Measurements from ENCODE around the gene MACC1. TPM values are rescaled to one million over a fixed set of nuclear protein-coding genes. Genes with fewer than 3 reads are reported as not detected.

MACC1 gene
- polyA plus RNA-seq, 1 donor (not counting 4 experiments of a cell fraction or from before 2014, with no cell fraction given): 16.4 TPM

DNA sequence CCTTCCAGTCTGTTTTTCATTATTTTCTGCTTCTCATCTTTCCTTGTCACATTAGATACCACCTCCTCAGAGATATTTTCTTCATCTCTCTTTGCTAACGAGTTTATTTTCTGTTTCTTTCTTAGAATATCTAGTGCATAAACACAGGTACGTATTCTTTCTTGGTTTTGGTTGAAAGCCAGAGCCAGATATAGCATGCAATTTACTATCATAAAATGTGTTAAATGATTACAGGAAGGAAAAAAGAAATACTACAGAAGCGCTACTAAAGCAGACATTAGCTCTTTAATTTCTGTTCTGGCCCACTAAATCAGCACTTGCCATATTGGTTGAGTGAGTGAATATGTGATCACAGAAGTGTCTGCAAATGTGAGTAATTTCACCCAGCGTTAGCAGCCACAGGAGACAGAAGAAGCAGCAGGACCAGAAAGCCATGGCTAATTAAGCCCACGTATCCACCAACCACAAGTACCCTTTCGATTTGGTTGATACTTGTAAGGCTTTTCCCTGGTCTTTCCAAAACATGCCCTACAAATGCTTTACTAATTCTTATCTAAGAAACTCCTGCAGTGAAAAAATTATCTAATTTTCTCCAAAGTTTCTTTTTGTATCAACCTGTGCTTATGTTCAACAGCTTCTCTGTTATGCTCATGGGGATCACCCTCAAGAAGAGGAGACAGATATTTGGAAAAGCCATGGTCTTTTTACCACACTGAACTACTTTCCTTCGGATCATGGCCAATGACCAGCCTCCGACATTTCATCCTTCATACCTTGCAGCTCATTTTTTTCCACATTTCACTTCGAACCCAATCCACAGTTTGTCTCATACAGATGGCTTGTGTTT lies 23.1 kb upstream of the MACC1 start:
- peak overlapping the region; percentile 68 for H2AFZ ChIP-seq (ENCODE audit: control insufficient read depth, low read length)
- dilution Hi-C loops (cut with MboI; ENCODE audit: extremely low pct_ligation_motif_present, low sequenced_read_pairs): no loop called here
- FAIRE-seq (peak; percentile 61), DNase-seq (ENCODE audit: low read depth, low spot score) (no peak)
- H3K27ac ChIP-seq (ENCODE audit: control insufficient read depth, insufficient read depth, low read length): peak overlapping the region; percentile 40
- no peak overlapping the region for H3K9ac ChIP-seq (ENCODE audit: control insufficient read depth, extremely low read depth, insufficient read depth, low read length)
- H3K4me2 ChIP-seq (ENCODE audit: control insufficient read depth, extremely low read depth, insufficient read depth, low read depth, low read length): peak overlapping the region; percentile 7
- H3K4me1 ChIP-seq (ENCODE audit: control insufficient read depth, extremely low read depth, insufficient read depth, low read length): peaks cover 54% of the 10 kb centered on the region
- no peak for TF ChIP-seq EZH2 (IDR thresholded peaks at IDR 0.05; ENCODE audit: low read length)
- TF ChIP-seq, protein P1, sequence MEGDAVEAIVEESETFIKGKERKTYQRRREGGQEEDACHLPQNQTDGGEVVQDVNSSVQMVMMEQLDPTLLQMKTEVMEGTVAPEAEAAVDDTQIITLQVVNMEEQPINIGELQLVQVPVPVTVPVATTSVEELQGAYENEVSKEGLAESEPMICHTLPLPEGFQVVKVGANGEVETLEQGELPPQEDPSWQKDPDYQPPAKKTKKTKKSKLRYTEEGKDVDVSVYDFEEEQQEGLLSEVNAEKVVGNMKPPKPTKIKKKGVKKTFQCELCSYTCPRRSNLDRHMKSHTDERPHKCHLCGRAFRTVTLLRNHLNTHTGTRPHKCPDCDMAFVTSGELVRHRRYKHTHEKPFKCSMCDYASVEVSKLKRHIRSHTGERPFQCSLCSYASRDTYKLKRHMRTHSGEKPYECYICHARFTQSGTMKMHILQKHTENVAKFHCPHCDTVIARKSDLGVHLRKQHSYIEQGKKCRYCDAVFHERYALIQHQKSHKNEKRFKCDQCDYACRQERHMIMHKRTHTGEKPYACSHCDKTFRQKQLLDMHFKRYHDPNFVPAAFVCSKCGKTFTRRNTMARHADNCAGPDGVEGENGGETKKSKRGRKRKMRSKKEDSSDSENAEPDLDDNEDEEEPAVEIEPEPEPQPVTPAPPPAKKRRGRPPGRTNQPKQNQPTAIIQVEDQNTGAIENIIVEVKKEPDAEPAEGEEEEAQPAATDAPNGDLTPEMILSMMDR (optimal IDR thresholded peaks at IDR 0.05 in 1 of 3, IDR thresholded peaks at IDR 0.05 in 1 of 3, conservative IDR thresholded peaks at IDR 0.05 in 1 of 3; ENCODE audit: extremely low read depth in 1 of 3, insufficient read depth in 2 of 3, low read length in 3 of 3): no peak
- no peak overlapping the region for H3K4me3 ChIP-seq (ENCODE audit: control insufficient read depth in 2 of 3, extremely low read depth in 1 of 3, insufficient read depth in 2 of 3, low read depth in 1 of 3, low read length in 3 of 3)
- no peaks in the 10 kb centered on the region for H3K9me1 ChIP-seq (ENCODE audit: control insufficient read depth, extremely low read depth, insufficient read depth, low read length)
- no peaks in the 10 kb centered on the region for H3K9me3 ChIP-seq (ENCODE audit: control insufficient read depth, low read depth, low read length)
- no peaks in the 10 kb centered on the region for H3K36me3 ChIP-seq (ENCODE audit: control insufficient read depth in 2 of 2, extremely low read depth in 1 of 2, insufficient read depth in 2 of 2, low read length in 2 of 2)
- H3K79me2 ChIP-seq (ENCODE audit: control insufficient read depth, insufficient read depth, low read length): no peaks in the 10 kb centered on the region
- H3K27me3 ChIP-seq (ENCODE audit: control insufficient read depth, extremely low read depth, insufficient read depth, low read length): no peaks in the 10 kb centered on the region
- H4K20me1 ChIP-seq (ENCODE audit: control insufficient read depth, extremely low read depth, insufficient read depth, low read length): no peaks in the 10 kb centered on the region

DNA sequence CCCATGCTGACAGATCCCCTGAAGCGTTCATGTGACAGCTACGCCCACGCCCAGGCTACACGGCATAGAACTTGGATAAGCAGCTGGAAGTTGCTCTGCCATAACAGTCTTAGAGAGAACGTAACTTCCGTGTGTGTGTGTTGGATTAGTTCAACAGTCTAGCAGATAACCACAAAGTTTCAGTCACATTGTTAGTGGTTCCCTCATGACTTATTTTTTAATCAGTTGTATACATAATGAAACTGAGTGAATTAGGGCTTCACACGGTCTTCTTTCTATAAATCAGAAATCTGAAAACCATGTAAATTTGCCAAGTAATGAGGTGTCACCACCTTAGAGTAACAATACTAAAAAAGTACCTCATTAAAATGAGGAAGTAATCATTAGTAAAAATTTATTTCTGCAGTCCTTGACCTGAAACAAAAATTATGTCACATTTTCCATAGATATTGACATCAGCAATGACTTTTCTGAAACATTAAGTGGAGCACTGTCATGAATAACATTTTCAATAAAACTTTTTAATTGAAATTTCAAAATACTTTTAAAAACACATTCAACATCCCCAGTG lies 21.7 kb upstream of the MACC1 start:
- peaks cover 54% of the 10 kb centered on the region for H3K4me1 ChIP-seq (ENCODE audit: control insufficient read depth, extremely low read depth, insufficient read depth, low read length)
- no peaks in the 10 kb centered on the region for H3K36me3 ChIP-seq (ENCODE audit: control insufficient read depth in 2 of 2, extremely low read depth in 1 of 2, insufficient read depth in 2 of 2, low read length in 2 of 2)
- H3K9ac ChIP-seq (ENCODE audit: control insufficient read depth, extremely low read depth, insufficient read depth, low read length): no peak overlapping the region
- no peaks in the 10 kb centered on the region for H4K20me1 ChIP-seq (ENCODE audit: control insufficient read depth, extremely low read depth, insufficient read depth, low read length)
- DNase-seq (ENCODE audit: low read depth, low spot score) (no peak), FAIRE-seq (no peak)
- no peak for TF ChIP-seq EZH2 (IDR thresholded peaks at IDR 0.05; ENCODE audit: low read length)
- TF ChIP-seq, protein P1 (optimal IDR thresholded peaks at IDR 0.05 in 1 of 3, IDR thresholded peaks at IDR 0.05 in 1 of 3, conservative IDR thresholded peaks at IDR 0.05 in 1 of 3; ENCODE audit: extremely low read depth in 1 of 3, insufficient read depth in 2 of 3, low read length in 3 of 3): no peak
- H3K27ac ChIP-seq (ENCODE audit: control insufficient read depth, insufficient read depth, low read length): peak overlapping the region; percentile 46
- no peaks in the 10 kb centered on the region for H3K79me2 ChIP-seq (ENCODE audit: control insufficient read depth, insufficient read depth, low read length)
- dilution Hi-C loops (cut with MboI; ENCODE audit: extremely low pct_ligation_motif_present, low sequenced_read_pairs): no loop called here
- no peaks in the 10 kb centered on the region for H3K9me3 ChIP-seq (ENCODE audit: control insufficient read depth, low read depth, low read length)
- no peaks in the 10 kb centered on the region for H3K27me3 ChIP-seq (ENCODE audit: control insufficient read depth, extremely low read depth, insufficient read depth, low read length)
- H2AFZ ChIP-seq (ENCODE audit: control insufficient read depth, low read length): peak overlapping the region; percentile 53
- H3K9me1 ChIP-seq (ENCODE audit: control insufficient read depth, extremely low read depth, insufficient read depth, low read length): no peaks in the 10 kb centered on the region
- peak overlapping the region; percentile 50 for H3K4me2 ChIP-seq (ENCODE audit: control insufficient read depth, extremely low read depth, insufficient read depth, low read depth, low read length)
- no peak overlapping the region for H3K4me3 ChIP-seq (ENCODE audit: control insufficient read depth in 2 of 3, extremely low read depth in 1 of 3, insufficient read depth in 2 of 3, low read depth in 1 of 3, low read length in 3 of 3)

Data from keratinocyte (primary cell).